ENCODE measurements around the gene CD8B2.
"Not testable (repeated sequence)": the region's sequence is repeated elsewhere in the genome, so short reads cannot be mapped to it uniquely, and the experiment has no call there.

Gene CD8B2

DNA sequence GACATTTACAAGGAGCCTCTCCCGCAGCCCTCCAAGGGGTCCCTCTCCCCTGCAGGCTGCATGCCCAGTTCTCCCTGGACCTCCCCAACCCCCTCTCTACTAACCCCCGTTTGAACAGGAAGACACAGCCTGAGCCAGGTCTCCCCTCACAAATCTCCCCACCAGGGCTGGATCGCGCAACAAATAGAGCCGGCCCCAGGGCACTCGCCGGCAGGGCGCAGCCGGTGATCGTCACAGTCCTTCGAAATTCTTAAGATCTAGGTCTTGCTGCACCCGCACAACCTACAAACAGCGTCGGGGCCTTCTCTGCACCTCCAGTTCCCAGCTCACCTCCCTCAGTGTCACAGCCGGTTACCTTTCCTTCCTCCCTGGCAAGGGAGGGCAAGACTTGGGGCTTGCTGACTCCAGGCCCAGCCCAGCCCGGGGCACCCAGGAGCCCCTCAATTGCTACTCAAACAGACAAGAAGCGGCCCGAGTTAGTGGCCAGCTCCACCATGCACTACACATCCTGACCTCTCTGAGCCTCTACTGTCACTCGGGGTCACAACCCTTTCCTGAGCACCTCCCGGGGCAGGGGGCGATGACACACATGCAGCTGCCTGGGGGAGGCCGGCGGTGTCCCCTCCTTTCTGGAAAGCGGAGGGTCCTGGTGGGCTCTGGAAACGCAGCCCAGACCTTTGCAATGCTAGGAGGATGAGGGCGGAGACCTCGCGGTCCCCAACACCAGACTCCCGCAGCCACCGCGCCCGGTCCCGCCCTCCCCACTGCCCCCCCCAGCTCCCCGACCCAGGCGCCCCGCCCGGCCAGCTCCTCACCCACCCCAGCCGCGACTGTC, at the start of gene CD8B2:
TSS of gene CD8B2 (plus strand) at position 814 of the 835 bp plus-strand sequence. CDS start 63 bp downstream, outside the sequence.
- DNase-seq = not testable (repeated sequence)

DNA sequence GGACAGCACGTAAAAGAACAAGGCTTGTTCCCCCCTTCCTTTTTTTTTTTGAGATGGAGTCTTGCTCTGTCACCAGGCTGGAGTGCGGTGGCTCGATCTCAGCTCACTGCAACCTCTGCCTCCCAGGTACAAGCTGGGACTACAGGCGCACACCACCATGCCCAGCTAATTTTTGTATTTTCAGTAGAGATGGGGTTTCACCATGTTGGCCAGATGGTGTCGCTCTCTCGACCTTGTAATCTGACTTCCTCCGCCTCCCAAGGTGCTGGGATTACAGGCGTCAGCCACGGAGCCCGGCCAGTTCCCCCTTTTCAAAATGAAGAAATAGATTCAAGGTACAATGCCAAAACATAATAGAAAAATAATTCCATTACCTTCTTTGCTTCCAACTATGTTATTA, 25.3 kb upstream of the CD8B2 start:
- DNase-seq = not testable (repeated sequence)

DNA sequence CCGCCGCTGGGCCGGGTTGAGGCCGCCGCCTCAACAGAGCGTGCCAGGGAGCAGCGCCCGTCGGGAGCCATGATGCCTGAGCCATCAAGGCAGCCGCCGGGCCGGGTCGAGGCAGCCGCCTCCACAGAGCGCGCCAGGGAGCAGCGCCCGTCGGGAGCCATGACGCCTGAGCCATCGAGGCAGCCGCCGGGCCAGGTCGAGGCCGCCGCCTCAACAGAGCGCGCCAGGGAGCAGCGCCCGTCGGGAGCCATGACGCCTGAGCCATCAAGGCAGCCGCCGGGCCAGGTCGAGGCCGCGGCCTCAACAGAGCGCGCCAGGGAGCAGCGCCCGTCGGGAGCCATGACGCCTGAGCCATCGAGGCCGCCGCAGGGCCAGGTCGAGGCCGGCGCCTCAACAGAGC, 19.6 kb upstream of the CD8B2 start:
- not testable (repeated sequence) for DNase-seq

DNA sequence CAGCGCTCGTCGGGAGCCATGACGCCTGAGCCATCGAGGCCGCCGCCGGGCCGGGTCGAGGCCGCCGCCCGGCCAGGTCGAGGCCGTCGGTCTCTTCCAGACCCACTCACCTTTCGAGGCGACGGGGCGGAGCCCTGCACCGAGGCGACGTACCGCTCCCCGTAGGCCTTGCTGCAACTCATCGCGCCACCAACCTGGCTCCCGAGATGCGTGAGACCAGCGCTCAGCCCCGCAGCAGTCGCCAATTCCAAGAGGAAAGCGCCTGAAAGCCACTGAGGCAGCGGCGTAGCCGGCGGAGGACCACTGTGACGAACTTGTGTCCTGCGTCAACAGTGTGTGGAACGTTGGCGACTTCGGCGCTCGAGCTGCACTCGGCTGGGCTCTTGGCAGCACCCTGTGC, 19.1 kb upstream of the CD8B2 start, which contains the start of gene RGPD3:
TSS of gene RGPD3 (minus strand) at position 307 of the 400 bp plus-strand sequence. CDS start at position 182, 125 bp downstream.
- not testable (repeated sequence) for DNase-seq

DNA sequence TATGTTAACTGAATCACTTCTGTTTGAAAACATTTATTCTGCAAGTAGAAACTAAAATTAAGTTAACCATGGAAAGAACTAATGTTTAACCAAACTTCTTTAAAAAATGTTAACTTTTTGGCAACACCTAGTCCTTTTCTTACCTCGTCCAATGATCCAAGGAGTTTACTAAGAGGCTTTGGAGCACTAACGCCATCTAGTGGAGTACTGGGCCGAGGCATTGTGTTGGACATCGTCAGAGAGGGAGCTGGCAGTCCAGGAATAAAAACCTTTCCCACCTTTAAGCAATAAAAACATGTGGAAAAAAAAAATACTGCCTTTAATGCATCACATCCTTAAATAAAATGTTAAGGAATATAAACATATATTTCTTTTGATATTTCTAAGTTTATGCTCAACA, 16.5 kb upstream of the CD8B2 start:
- not testable (repeated sequence) for DNase-seq

DNA sequence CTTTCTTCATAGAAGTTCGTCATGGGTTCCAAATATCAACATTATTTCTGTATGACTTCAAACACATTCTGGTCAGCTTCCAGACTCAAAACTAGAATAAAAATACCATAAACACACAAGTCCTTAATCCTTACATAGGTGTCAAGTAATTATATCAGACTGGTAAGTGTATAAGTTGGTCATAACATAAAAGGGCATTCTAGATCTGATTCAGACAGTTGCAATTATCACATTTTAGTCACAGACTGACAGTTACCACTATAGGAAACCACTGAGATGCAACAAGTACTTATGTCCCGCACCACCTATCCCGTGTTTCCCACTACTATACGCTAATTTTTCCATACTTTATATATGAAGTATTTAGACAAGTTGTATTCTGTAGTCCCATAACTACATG, 9.5 kb upstream of the CD8B2 start:
- DNase-seq = not testable (repeated sequence)

DNA sequence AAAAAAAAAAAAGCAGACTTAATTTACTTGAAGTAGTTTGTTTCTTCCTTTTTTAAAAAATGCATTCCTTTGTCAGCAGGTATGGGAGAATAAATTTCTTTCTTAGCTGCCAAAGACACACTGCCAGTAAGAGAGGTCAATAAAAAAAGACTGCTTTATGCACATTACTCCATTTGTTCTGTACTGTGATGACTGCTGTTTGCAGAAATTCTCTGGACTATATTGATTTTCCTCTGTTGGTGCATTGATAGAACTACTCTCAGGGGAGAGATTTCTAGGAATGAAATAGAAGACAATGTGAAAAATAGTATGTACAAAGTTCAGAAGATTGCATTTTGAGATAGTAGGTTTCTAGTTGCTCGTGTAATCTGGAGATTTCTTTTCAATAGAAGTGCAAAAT, 7.6 kb upstream of the CD8B2 start:
- not testable (repeated sequence) for DNase-seq

DNA sequence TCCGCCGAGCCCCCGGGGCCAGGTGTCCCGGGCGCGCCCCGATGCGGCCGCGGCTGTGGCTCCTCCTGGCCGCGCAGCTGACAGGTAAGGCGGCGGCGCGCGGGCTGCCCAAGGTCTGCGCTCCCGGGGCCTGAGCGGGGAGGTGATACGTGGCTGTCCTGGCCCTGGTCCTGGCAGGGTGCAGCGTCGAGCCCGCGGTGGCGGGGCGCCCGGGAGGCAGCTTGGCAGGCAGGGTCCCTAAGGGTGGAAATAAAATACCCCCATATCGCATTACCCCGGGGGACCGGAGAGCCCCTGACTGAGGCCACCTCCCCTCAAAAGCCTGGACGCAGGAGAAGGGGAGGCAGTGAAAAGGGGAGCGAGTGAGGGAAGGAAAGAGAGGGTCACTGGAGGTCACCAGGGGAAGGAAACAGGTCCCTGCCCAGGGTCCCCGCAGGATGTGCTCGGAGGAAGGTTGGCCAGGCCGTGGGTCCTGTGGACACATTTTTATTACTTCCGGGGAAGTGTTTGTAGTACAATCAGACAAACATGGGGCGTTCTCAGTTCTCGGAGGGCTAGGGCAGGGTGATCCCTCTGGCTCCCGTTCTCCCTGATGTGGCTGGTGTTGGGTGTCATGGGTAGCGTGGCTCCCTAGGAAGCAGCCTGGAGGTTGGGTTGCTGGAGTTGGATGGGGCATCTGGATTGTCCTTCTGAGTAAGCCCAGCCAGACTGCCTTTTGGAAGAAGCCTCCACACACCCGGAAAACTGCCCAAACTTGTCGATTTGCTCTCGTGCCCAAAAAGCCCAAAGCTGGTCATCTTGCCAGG, 425 bp downstream of the CD8B2 start:
- DNase-seq = not testable (repeated sequence)

DNA sequence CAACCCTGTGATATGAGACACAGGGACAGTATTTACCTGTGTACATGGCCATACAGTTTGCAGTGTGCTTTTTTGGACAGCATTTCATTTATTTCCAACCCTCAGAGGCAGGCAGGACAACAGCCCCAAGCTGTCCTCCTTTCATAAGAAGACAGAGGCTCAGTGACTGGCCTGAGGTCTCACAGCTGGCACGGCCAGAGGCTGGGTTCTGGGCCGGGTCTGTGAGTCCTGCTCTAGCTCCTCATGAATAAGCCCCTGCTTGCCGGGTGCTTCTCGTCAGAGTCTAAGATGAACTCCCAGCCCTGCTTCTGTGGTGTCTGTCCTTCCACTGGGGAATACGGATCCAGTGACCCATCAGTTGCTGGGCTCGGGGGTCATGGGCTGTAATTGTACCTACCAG, 2.5 kb downstream of the CD8B2 start:
- not testable (repeated sequence) for DNase-seq

DNA sequence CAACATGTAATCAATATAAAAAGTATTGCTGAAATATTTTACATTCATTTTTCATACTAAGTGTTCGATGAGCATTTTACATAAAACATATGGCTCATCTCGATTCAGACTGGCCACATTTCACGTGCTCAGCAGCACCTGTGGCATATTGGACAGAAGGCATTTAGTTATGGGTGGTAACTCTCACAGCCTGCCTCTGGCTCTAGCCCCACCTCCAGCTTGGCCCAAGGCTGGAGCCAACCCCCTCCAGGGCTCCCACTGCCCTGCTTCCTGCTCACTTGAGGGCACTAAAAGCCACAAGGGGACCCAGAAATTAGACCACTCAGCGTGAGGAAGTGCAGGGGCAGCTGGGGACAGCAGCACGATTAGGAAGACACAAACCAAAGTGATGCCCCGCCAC, 5.2 kb downstream of the CD8B2 start:
- not testable (repeated sequence) for DNase-seq

DNA sequence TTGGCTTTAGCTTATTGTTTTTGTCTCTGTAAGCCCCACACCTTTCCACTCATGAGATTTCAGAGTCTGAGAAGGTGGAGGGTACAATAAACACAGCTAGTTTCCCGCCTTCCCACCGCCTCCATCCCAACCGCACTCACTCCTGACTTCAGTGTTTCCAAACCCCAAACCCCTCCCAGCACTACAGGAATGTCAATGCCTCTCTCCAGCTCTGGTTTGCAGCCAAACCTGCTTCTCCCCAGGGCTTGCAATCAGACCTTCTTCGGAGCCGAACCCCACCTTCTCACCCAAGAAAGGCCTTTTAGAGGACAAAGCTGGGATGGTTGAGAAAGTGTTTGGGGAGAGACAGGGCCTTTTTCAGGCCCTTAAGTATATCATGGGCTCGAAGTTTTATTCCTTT, 5.7 kb downstream of the CD8B2 start:
- DNase-seq = not testable (repeated sequence)

DNA sequence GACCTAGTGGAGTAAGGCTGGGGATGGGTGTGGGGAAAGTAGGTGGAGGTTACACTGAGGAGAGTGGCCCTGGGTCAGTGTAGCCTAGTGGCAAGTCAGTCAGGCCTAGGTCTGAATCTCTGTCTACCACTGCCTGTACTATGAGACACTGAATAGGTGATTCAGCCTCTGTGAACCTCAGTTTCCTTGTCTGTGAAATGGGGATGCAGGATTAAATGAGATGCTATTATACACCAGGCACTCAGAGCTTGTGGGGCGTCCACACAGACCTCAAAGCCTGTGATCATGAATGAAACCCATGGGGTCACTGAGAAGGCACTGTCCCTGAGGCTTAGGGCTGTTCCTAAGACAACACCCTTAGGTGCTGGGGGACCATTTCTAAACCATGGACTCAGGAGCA, 11.4 kb downstream of the CD8B2 start:
- DNase-seq = not testable (repeated sequence)

DNA sequence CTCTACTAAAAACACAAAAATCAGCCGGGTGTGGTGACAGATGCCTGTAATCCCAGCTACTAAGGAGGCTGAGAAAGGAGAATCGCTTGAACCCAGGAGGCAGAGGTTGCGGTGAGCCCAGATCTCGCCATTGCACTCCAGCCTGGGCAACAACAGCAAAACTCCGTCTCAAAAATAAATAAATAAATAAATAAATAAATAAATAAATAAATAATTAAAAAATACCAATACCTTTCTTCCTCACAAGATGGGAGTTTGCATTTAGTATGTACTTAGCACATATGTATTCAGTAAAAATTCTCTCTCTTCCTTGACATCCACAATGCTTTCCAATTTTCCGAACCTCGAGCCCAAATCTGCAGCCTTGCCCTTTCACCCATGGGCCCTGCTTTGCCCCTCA, 13.2 kb downstream of the CD8B2 start:
- DNase-seq = not testable (repeated sequence)

DNA sequence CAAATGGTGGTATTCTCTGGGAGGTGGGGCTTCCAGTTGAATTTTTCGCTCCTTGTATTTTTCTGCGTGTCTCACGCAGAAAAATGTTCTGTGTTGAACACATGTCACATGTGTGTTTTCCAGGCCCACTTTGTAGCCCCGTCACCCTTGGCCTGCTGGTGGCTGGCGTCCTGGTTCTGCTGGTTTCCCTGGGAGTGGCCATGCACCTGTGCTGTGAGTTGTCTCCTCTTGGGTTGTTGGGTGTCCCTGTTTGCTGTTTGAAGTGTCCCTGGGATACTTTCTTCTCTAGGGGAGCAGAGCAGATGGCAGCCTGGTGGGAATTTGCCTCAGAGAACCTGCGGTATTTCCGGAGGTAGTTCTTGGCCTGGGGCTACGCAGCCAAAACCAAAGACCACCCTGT, 15.2 kb downstream of the CD8B2 start:
- not testable (repeated sequence) for DNase-seq

DNA sequence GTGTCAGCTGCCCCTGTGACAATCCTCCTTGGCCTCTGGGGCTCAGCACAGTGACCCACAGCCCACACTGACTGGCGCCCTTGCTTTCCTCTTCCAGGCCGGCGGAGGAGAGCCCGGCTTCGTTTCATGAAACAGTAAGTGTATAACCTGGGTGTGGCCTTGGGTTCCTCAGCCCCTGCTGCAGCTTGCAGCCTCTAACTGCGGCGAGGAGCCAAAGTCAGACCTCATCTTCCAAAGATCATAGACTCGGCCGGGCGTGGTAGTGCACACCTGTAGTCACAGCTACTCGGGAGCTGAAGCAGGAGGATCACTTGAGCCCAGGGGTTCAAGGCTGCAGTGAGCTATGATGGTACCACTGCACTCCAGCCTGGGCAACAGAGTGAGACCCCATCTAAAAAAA, 17.0 kb downstream of the CD8B2 start:
- DNase-seq = not testable (repeated sequence)

DNA sequence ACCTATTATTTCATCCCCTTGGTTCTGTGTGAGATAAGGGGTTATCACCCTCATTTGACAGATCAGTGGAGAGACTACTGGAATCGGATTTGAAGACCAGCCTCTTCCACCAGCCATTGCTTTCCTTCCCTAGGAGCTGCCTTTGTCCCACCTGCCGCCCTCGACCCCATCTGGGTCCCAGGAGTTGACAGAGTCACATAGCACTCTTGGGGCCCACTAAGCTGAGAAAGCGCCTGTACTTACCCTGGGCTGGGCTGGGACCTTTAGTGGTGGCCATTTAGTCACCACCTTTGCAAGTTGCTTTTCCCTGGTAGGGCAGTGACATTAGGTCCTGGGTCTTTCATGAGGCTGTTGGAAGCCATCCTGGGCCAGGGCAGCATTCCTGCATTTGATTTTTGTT, 17.6 kb downstream of the CD8B2 start:
- DNase-seq = not testable (repeated sequence)

DNA sequence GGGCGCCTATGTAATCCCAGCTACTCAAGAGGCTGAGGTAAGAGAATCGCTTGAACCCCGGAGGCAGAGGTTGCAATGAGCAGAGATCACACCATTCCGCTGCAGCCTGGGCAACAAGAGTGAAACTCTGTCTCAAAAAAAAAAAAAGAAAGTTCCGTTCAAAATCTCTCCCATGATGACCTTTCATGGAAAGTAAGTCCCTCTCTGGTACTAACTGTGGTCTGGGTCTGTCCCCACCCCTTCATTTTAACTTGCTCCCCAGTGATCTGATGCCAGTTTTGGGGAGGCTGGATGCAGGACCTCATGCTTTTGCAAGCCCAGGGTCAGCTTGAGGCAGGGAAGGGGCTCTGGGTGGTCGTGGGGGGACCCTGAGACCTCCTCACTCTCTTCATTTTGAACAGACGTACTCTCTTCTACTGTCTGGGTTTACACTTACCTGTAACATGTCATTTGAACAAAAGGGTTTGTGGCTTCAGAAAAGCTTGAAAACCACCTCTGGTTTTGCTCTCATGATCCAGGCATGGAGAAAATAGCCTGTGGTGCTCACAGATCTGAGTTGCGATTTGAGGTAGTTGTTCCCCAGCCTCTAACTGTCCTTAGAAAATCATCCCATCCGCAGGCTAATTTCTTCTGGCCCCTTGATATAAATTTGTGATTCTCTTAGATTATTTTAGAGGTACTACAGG, 19.0 kb downstream of the CD8B2 start:
- DNase-seq = not testable (repeated sequence)

DNA sequence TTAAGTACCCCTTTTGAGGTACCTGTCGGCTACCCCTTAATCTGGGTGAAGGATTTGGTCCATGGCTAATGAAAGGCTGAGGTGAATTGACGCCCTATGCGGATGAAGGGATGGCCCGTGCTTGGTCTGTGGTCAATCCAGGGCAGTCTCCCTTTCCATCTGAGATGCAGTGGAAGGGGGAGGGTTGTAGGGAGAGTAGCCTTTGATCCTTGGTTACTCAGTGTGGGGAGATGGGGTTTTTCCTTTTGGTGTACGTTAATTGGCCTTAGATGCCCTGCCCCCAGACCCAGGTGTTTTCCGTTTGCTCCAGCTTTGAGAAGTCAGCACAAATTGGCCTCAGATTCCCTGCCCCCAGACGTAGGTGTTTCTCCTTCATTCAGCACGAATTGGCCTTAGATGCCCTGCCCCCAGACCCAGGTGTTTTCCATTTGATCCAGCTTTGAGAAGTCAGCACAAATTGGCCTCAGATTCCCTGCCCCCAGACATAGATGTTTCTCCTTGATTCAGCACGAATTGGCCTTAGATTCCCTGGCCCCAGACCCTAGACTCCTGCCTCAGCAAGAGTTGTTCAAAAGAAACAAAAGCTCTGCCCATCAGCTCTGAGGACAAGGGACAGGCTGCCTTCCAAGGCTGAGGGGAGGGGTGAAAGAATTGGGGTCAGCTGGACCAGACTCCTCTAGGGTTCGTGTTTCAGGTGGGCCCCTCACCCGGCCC, 21.7 kb downstream of the CD8B2 start:
- not testable (repeated sequence) for DNase-seq

DNA sequence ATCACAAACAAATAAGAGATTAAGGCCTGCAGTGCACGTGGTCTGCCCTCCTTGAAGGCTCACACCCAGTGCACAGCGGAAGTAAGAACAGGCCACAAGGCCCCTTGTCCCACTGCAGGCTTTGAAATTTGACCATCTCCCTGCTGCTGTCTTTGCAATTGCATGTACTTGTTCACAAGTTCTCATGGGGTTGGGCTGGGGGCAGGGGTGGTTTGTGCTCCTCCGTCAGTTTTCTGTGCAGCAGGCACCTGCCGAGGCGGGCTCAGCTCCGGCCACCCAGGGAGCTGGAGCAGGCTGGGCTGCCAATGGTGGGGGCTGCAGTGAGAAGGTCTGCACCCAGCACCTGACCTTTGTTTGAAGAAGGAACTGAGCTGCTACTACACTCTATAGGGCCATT, 22.2 kb downstream of the CD8B2 start:
- not testable (repeated sequence) for DNase-seq

DNA sequence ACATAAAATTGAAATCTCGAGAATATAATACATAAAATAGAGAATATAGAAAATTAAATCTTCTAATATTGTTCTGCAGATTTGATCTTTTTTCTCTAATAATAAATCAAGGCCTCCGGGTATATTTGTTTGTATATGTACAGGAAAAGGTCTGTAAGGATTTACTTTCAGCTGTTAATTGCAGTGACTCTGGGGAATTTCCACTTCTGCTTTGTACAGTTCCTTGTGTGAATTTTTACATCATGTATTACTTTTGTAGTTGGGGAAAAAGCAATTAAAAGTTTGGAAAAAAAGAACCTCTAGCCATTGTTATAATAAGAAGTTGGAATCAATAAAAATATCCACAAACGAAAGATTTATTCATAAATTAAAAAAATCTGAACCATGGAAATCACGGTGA, 23.6 kb downstream of the CD8B2 start:
- not testable (repeated sequence) for DNase-seq

DNA sequence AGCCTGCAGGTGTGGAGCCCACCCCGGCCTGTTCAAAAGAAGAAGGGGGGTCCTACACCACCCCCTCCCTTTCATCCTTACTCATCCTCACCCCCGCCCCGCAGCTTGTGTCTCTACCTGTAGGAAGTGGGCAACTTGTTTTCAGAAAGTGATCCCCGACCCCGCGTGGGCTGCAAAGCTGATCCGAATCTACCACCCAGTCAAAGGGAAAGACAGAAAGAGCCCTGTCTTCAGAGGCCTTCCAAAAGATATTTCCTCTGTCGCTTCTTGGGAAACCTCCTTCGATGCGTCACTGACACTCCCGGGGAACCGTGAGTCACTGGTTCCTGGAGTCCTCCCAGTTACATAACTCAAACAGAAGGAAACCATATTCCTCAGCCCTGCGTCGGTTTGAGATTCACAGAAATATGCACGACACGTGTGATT, 24.3 kb downstream of the CD8B2 start:
- not testable (repeated sequence) for DNase-seq

DNA sequence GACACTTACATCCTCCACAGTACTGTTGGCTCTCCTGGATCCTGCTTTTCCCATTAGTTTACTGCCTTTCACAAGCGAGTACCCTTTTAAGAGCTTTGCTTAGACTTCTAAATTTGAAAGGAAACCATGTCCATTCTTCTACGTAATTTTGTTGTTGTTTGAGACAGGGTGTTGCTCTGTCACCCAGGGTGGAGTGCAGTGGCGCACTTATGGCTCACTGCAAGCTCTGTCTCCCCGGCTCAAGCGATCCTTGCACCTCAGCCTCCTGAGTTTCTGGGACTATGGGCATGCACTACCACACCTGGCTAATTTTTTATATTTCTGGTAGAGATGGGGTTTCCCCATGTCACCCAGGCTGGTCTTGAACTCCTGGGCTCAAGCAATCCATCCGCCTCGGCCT, 24.8 kb downstream of the CD8B2 start:
- not testable (repeated sequence) for DNase-seq

Measured in NCI-H748 treated with DMSO at 0.1 percent for 48 hours (cell line).